Inflammatory macrophage treated with lipopolysaccharide for 1 hour (primary cell): ENCODE measurements around the gene TPBGL.
A peak's percentile ranks its signal among the peaks of the same experiment; 100 is the strongest.

ENCODE experiments used
- DNase-seq, 2 donors: peaks; one replicate each; pipeline ENCODE4 v3.0.0-alpha.2; 2020 to 2022

Gene TPBGL

DNA sequence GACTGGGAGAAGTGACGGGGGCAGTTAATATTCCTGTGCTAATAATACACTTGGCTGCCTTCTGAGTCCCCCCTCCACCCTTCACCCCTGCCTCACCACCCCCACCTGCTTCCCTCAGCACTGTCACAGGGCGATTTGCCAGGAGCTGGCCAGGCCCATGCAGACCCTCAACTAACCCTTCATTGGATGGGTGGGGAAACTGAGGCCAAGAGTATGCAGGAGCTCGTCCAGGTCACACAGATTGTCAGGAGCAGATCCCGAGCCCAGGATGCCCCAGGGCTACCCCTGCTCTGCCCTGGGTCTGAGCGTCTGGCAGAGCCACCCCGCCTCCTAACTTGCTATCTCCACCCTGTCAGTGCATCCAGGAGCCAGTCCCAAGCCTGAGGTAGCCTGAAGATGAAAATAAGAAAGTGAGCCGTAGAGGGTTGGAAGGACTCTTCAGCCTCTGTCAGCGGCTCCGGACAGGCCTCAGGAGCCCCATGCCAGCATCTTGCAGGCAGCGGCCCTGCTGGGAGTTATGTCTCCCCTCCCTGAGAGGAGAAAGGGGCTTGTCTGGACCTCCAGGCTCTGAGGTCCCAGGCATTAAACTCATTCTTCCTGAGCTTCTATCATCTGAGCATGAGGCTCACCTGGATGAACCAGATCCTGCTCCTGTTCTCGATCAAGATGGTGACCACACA, 6.2 kb downstream of the TPBGL start:
- DNase-seq, result no peak

DNA sequence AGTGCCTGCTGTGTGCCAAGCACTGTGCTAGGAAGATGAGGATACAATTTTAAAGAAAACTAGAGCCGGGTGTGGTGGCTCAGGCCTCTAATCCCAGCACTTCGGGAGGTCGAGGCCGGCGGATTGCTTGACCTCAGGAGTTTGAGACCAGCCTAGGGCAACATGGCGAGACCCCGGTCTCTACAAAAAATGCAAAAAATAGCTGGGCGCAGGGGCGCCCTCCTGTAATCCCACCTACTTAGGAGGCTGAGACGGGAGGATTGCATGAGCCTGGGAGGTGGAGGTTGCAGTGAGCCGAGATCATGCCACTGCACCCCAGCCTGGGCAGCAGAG, 8.3 kb downstream of the TPBGL start:
- no peak for DNase-seq

DNA sequence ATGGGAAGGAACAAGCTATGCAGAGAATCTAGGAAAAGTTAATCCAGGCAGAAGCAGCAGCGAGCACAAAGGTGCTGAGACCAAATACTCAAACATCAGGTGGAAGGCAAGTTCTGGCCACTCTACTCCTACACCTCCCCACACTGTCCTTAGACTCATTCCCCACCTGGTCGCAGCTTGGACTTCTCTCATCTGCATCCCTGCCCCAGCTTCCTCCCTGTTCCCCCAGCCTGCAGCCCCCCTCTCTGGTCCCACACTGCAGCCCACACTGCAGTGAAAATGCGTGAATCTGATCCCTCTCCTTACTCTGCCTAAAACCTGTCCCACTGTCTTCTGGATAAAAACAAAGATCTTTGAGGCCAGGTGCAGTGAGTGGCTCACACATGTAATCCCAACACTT, 9.1 kb downstream of the TPBGL start:
- no peak for DNase-seq

DNA sequence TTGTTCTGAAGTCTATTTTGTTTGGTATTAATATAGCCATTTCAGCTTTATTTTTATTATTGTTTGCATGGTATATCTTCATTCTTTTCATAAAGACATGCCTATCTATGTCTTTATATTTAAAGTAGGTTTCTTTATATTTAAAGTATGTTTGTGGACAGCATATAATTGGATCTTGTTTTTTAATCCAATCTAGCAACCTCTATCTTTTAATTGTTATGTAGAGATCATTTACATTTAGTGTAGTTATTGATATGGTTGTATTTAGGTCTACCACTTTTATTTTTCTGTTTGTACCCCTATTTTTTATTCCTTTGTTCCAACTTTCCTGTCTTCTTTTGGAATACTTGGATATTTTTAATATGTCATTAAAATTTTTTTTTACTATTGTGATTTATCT, 13.8 kb downstream of the TPBGL start:
- DNase-seq, result no peak

DNA sequence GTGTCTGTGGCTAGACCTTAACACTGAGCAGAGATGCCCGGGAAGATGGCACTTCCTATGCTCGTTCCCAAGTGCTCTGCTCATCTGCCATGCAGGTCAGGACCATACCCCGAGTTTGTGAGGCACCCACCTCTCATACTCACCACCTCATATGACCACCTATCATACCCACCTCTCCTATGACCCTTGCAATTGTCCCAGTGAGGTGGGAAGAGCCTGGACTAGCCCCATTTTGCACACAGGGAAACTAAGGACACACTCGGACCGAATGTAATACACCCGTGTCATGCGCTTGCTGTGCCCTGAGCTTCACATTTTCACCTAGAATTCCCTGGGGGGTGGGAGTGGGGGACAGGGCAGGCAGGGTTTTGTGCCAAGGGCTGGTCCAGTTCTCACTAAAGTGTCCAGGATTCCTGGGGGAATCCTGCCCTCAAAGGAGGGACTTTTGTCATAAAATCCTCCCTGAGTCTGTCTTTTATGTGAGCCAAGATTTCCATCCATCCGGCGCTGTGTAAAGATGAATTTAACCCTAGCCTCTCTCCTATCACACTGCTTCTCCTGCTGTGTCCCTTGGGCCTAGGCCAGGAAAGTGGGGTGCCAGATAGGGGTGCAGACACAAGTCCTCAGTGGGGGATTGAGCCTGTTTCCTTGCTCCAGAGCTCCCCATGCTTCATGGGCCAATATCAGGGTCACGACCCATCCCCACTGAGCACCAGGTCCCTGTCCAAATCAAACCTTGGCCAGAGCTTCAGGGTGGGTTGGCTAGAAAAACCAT, 20.0 kb downstream of the TPBGL start:
- DNase-seq, result no peak

DNA sequence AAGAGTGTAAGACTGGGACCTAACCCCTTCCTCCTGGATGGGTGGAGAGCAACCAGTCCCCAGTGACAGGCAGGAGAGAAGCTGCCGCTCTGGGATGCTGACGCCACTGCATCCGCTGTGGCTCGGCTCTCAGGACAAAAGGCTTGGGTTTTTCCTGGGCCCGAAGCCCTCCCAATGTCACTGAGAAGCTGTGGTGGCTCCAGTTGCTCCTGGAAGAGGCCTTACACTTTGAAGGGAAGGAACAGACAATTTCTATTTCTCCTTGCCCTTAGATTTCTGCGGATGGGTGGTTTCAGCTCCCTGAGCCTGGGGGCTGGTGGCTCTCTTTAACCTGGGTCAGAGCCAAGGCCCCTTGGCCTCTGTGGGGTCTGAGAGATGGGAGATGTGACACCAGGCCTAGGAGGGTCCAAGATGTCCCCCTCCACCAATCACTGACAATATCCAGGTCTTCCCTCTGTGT, 21.4 kb downstream of the TPBGL start:
- no peak for DNase-seq

DNA sequence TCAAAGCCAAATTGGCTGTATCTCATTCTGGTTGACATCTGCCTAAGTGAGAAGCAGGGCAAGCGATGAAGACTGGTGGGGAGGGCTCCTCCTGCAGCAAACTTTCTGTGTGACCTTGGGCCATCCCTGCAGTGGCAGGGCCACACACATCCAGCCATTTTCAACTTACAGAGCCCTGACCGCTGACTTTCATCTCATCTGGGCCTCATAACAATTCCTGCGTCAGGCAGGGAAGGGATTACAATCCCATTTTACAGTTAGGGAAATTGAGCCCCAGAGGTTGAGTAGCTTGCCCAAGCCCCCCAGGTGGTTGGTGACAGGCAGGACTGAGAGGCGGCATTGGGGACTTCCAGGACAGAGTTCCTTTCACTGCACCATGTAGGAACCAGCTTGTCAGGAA, 21.9 kb downstream of the TPBGL start:
- DNase-seq, result no peak

DNA sequence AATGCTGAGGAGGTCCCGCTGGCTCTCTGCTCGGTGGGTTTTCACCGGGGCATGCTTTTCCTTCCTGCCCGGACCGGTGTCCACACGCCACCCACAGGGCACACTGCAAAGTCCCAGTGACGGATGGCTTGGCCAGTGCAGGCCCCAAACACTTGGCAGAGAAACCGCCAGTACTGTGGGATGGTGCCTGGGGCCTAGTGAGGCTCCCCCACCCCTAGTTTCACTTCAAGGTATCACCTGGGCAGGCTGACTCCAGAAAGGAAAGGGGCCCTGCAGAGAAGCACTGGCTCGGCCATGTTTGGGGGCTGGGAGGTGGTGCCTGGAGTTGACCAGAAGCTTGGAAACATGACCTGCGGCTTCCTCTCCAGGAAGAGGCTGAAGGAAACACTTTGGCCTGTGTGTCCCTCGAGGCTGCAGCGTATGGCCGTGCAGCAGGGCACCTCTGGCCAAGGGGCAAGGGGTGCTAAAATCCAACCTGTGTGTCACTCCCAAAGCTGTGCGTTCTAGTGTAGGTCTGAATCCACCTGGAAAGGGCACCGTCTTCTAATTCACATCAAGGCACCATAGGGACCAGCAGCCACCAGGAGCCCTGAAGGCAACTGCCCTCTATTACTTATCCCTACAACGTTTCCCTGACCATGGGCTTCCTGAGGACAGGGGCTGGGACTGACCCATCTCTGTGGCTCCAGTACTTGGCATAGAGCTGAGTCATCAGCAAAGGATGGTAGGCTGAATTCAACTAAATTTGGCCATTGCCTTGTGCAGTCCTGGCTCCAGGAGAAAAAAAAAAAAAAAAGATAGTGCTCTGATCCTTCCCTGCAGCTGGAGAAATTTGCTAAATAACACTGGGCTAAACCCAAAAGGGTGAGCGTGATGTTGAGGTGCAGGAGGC, 22.6 kb downstream of the TPBGL start:
- no peak for DNase-seq

DNA sequence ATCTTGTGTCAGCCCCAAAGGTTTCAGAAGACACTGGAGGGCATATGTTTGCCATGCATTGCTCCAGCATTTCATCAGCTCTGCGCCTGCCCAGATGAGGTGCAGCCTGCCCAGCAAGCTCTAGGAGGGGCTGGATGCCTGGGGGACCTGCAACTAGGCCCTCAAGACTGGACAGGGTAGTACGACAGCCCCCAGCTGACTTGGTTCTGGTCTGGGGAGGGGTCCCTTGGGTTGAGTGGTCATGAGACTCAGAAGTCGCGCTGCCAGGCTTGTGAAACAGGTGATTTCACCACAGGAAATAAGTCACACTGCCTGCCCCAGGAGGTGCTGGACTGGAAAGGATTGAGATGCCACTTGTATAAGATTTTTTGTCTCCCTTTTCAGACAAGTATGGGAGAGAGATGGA, 23.4 kb downstream of the TPBGL start:
- DNase-seq, result peak in 1 of 2 donors; percentile 25

DNA sequence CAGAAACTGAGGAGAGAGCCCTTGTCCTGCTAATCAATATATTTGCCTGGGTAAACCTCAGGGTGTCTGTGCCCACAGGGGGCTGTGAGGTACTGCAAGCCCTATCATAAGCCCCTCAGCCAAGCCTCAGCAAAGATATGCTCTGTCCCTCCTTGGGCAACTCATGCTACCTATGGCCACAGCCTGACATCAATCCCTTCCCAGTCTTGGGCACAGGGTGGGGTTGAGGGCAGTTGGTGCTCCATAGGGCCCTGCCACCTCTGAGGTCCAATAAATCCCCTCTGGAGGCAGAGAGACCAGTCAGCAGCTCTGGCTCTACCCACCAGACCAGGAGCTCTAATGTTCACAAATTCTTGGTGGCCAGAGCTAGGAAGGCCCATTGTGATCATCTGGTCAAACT, 23.8 kb downstream of the TPBGL start:
- DNase-seq, result no peak

DNA sequence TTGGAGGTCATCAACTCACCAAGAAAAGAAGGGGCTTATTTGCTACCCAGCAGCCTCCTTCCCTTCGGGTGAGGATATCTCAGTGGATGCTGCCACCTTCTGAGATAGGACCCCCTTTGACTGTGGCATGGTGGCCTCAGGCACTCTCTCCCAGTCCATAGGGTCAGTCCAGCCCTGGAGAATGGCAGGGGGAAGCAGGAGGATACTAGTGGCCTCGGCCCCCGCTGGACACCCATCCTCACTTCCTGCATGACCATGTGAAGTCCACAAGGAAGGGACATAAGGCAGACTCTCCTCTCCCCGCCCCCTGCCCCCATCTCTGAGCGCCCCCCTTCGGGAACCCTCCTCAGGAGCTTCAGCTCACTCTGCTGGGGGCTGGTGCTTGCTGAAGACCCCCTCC, 24.4 kb downstream of the TPBGL start:
- no peak for DNase-seq

DNA sequence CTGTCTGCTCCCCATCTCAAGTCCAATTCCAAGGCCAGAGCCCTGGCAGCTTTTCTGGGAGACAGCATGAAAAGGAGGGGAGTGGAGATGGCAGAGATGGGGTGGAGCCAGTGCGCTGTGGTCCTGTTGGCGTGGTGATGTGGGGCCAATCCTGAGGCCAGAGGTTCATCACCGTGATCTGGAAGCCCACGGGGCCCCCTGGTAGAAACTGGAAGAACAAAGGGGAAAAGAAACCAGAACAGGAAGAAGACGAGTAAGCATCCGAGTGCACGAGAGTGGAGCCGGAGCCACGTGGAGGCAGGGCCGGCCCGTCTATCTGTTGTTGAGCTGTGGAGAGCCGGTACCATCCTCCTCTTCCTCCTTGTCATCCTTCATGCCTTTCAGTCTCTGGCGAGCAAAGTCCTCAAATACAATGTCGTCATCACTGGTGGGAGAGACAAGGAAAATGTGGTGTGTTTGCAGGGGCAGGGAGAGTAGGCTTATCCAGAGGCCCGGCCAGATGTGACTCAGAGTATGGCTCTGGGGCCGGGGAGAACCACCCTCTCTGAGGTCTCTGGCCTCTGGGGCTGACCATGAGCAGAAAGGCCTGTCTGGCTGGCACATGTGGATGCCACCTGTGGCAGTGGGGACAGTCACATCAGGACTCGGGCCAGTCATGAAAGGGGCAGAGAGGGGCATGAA, 25.4 kb downstream of the TPBGL start:
- DNase-seq, result peak in 1 of 2 donors; percentile 25

DNA sequence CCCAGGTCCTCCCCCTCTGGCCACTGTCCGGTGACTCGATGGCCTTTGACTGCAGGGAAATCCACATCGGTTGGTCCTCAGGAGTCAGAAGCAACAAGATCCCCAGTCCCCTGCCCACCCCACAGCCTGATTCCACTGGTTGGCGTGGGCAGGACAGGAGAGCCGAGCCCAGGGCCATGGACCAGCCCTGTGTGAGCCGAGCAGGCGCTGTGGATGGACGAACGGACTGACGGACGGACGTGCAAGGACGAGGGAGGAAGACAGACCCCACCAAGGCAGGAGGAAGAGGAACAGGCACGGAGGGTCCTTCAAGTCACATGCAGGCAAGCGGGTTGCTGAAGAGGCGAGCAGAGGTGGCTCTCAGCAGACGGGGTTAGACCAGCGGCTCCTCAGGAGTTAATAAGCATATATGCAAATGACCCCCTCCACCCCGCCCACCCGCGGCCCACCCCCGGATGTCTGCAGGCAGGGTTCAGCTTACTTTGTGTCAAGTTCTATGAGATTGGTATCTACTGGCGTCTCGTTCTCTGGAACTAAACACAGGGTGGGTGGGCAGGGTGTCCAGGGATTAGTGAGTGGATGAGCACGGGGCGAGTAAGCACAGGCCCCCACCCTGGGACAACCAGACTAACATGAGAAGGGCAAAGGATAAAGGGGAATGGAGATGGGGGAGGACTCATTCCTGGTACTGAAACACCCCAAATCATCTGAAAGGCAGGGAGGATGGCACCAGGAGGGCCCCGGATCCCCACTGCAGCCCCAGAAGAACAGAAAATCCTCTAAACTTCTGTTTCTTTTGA, 26.8 kb downstream of the TPBGL start:
- DNase-seq, result no peak

DNA sequence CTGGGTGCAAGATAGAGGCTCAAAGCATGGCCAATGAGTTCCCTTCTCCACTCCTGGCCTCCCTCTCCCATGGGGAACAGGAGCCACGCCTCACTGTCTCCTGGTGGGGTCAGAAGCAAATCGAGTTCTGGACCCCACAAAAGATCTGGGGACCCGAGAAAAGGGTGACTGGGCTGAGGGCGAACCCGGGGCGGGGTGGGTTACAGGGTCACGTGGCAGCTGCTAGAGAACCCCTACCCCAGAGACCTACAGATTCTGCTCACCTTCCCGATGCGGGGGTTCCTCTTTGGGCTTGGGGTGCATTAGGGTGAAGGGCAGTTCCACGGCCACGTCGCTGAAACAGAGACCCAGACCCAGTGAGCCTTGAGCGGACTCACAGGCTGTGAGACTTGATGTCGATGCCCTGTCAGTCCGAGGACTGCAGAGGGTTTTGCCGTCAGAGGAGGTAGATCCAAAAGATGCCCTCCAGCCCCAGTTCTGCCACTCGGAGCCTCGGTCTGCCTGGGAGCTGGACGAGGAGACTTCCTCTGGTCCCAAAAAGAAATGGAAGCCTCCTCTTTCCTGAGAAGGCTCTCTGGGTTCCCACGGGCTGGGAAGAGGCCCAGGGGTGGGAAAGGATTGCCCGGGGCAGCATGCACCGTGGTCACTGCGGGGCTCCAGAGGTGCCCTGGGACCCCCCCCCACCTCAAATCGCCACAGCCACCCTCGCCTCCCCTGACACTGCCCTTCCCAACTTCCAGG, 28.2 kb downstream of the TPBGL start:
- no peak for DNase-seq

DNA sequence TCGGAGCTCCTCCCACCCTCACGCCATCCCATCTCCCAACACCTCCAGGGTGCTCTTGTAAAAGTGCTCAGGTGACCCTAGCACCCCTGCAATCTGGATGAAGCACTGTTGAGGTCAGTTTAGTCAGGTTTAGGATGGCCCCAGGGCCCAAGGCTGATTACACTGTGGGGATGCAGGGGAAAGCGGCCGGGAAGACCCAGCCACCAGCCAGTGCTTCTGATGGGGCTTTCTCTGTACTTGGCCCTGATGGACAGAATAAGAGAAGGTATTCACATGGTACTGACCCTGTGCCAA, 28.7 kb downstream of the TPBGL start:
- no peak for DNase-seq

DNA sequence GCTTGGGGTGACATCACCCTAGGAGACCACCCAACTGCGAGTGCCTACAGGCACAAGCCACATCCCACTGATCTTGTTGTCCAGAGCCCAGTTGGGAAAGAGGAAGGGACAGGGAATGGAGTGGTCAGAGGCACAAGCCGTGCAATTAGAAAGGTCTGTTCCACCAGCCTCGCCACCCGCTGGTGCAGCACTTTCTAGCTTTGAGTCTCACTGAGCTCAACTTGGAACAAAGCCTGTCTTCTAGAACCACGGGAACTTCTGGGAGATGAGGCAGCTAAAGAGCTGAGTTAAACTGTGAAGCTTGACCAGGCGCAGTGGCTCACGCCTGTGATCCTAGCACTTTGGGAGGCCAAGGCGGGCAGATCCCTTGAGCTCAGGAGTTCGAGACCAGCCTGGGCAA, 29.3 kb downstream of the TPBGL start:
- no peak for DNase-seq

DNA sequence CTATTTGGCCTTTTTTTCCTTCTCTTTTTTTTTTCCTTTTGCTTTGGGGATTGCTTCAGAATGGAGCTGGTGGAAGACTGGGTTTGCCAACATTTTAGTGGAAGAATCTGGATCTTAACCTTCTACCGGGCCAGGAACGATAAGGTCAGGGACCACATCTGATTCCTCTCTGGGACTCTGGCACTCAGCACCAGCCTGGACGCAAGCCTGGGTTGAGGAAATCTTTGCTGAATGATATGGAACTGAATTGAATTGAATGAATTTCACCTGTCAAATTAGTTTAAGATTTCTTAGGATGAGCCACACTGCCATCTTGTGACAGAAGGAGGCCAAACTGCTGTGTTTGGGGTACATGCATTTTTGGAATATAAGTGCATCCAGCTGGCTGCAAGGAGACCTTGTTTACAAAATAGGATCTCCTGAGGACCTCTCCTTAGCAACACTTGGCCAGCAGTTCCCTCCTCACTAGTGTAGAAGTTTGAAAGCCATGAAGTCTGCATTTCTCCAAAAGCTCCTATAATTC, 30.4 kb downstream of the TPBGL start:
- no peak for DNase-seq

DNA sequence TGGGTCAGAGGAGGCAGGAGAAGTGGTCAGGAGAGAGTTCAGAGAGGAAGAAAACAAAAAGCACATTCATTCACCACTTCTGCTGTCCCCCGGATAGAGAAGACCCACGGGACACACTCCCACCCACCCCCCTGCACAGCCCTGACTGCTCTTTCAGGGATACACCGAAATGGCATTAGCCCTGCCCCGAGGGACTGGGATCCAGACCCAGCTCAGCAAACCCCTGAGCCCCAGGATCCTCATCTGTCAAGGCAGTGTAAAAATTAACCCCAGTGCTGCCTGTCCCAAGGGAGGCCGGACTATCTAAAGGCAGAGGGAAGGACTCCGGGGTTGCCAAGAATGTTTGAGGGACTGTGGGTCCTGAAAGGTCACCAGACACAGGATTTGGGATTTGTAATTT, 31.2 kb downstream of the TPBGL start:
- DNase-seq, result no peak

DNA sequence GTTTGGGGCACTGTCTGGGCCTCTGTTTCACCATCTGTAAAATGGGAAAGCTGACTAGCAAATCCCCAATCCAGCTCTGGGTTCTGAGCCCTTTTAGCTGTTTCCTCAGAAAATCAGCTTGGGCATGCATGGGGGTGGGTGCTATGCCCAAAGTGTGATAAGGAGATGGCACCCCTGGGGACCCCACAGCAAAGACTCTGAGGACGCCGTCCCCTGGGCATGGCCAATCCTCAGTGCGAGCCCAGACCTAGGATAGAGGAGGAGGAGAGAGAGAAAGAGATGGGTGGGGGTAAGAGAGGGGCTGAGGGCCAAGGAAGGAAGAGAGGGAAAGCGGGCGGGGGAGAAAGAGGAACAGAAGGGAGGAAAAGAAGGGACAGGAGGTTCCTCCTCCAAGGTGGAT, 31.8 kb downstream of the TPBGL start:
- no peak for DNase-seq

DNA sequence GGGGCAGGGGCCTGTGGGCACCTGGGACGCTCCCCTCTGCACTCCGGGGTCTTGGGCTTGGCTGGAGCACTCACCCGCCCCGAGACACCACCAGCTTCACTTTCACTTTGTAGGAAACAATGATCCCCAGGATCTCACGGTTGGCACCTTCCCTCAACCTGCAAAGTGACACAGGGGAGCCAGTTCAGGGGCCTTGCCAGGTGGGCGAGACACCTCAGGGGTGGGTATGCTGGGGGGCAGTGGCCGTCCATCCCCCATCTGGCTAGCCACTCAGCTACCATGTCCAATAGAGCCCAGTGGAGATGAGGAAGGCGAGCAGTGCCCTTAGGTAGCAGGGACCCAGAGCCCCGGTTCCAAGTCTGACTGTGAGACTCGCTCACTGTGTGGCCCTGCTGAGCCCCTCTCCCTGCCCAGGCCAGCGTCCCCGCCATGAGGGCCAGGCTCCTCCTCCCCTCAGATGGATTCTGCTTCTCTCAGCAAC, 32.3 kb downstream of the TPBGL start:
- no peak for DNase-seq
